HT1080 (cell line): ENCODE results near the gene KIF13A. TPM values are rescaled to one million over a fixed set of nuclear protein-coding genes. Genes with fewer than 3 reads are reported as not detected.
A peak's percentile ranks its signal among the peaks of the same experiment; 100 is the strongest.
"Not testable (repeated sequence)": the region's sequence is repeated elsewhere in the genome, so short reads cannot be mapped to it uniquely, and the experiment has no call there.

Experiments used
- DNase-seq: peaks from one replicate; pipeline ENCODE4 v3.0.0-alpha.2; 2015; ENCODE audit warnings: low read depth
- polyA plus RNA-seq, 2 experiments: library from polyadenylated mRNA; depleted of rRNA; stranded (reverse); fragments of >200 nt; gene quantifications; 2 replicates each; pipeline ENCODE4 v1.2.3, GENCODE V29; 2015
- total RNA-seq: library from RNA; depleted of rRNA; stranded (reverse); fragments of >200 nt; shearing (Covaris generic); gene quantifications from 2 replicates; pipeline ENCODE4 v1.2.3, GENCODE V29; 2014; rRNA removed

Gene KIF13A
- total RNA-seq, result 23.8 and 26.1 TPM in 2 replicates
- polyA plus RNA-seq (2015; cell fraction: cytosol; rRNA removed), result 16.9 and 19.9 TPM in 2 replicates
- polyA plus RNA-seq (2015; cell fraction: nucleus; rRNA removed), result 14.9 and 15.5 TPM in 2 replicates

DNA sequence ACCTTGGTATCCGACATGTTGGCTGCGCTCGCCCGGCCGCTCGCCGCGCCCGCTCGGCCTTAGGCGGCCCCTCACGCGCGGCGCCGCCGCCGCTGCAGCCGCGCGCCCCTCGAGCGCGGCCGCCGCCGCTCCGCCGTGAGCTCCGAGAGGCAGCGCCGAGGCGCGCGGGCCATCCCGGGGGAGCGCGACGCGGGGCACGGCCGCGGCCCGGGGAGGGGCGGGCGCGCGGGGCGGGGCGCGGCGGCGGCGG lies at the start of gene KIF13A:
KIF13A (minus strand) TSS at position 189 of the 250 bp plus-strand sequence; CDS start at position 17, 172 bp downstream.
- DNase-seq, result no peak

DNA sequence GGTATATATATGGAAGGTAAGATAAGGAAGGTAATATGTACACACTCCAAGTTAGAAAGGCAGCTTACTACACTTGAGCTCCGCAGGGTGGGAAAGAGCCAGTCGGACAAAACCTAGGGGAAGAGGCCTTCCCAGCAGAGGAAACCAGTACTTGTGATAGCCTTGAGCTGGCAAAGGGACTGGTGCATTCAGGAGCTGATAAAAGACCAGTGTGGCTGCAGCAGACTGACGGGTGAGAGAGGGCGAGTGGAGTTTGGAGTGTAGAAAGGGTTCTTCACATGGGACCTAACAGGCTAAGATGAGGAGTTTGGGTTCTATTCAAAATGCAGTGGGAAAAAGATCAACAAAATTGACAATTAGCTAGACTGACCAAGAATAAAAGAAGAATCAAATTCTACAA lies 49.3 kb upstream of the KIF13A start:
- no peak for DNase-seq

DNA sequence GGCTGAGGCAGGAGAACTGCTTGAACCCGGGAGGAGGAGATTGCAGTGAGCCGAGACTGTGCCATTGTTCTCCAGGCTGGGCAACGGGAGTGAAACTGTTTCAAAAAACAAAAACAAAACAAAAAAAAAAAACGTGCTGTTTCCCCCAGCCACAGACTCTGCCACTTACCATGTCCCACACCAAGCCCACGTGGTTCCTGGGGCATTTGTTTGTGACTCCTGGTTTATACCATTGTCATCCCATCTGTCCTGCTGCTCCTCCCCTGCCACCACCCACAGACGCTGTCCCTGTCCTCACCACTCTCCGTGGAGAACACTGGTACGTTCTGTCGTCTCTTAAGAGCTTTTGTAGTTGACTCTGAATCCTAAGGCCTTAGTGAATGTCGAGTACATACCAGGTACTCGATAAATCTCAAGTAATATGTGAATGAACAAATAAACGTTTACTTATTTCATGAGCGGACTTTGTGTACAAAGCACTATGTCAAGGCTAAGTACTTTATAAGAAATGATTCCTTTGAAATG lies 48.0 kb upstream of the KIF13A start:
- DNase-seq, result no peak

DNA sequence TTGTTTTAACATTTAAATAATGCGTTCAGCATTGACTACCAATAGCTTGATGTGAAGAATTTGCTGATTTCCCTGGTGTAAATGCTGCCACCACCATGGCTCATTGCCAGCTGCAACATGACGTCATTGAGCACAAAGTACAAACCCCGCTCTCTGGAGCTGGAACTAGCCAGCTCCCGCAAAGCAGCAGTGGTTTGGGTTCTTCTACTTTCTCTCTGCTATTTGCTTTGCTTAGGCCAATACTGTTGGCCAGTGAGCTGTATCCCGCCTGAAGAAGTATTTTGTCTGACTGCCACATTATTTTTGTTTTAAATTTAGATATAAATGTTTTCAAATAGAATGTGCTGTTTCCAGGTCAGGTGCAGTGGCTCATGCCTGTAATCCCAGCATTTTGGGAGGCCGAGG lies 47.4 kb upstream of the KIF13A start:
- peak; percentile 8 for DNase-seq

DNA sequence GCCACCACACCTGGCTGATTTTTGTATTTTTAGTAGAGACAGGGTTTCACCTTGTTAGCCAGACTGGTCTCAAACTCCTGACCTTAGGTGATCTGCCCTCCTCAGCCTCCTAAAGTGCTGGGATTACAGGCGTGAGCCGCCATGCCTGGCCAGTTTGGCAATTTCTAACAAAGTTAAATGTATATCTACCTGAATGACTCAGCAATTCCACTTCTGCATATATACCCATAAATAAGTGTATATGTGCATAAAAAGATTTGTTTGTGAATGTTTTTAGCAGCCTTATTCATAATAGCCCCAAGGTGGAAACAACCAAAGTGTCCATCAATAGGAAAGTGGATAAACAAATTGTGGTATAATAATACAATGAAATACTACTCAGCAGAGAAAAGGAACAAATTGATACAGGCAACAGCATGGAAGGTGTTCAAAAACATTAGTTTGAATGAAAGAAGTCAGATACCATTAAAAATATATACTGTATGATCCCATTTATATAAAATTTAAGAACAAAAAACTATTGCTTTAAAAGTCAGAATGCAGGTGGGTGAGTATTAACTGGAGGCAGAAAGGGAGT lies 44.3 kb upstream of the KIF13A start:
- DNase-seq, result no peak

DNA sequence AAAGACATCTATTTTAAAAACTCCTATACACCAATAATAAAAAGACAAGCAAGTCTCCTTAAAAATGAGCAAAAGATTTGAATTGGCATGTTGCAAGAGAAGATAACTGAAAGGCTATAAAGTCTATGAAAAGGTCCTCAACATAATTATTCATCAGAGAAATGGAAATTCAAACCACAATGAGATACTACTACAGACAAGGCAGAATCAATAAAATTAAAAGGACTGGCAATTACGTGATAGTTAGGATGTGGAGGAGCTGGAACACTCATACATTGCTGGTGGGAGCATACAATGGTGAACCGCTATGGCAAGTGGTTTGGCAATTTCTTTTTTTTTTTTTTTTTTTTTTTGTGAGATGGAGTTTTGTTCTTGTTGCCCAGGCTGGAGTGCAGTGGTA lies 43.8 kb upstream of the KIF13A start:
- DNase-seq, result no peak

DNA sequence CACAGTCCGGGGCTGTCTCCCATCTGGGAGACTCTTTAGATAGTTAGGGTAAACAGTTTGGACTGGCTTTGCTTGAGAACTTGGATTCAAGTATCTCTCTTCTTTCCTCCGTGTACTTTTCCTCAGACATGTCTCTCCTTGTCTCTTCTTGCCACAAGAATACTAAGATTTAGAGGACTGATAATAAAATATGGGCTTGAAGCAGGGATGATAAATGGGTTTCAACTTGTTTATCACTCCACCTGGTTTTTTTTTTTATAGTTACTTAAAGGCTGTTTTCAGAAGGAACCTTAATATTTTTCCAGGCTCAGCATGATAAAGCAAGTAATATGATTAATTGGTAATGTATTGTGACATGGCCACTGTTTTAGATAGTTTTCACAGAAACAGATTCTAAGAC lies 40.9 kb upstream of the KIF13A start:
- no peak for DNase-seq

DNA sequence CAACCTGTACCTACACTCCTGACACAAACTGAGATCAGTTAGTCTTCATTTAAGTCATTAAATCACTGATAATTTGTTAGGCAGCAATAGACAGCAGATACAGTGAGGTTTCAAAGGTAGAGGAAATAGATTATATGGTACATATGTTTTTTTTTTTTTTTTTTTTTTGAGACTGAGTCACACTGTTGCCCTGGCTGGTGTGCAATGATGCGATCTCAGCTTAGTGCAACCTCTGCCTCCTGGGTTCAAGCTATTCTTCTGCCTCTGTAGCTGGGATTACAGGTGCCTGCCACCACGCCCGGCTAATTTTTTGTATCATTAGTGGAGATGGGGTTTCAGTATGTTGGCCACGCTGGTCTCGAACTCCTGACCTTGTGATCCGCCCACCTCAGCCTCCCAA lies 38.2 kb upstream of the KIF13A start:
- DNase-seq, result peak; percentile 11

DNA sequence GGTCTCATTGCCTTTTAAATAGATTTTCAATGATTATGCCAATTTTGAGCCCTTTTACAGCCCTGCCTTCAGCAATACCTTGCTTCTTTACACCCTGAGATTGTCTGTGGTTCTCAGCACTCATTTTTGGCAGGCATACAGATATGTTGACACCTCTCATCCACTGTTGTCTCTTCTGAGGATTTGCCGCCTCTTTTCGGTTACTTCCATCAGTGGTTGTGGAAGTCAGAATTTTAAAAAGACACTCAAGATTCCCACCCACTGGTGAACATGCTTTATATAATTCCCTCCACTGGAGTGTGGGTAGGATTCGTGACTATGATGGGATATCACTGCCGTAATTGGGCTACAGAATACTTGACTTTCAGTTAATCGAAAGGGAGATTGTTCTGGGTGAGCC lies 37.4 kb upstream of the KIF13A start:
- no peak for DNase-seq

DNA sequence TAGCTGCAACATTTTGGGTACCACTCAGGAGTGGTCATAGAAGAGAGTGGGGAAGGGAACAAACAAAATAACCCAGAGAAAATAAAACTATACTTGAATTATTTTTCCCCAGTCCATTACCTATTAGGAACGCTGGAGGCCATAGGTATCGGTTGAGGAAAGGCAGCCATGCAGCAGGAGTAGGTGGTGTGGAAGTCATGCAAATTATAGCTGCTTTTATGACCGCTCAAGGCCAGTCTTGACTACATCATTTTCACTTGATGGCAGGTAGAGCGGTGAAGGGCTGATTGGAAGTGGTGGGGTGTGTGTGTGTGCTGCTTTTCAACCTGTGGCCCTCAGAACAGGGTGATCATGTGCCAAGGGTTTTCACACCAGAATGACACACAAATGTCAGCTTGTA lies 36.5 kb upstream of the KIF13A start:
- no peak for DNase-seq

DNA sequence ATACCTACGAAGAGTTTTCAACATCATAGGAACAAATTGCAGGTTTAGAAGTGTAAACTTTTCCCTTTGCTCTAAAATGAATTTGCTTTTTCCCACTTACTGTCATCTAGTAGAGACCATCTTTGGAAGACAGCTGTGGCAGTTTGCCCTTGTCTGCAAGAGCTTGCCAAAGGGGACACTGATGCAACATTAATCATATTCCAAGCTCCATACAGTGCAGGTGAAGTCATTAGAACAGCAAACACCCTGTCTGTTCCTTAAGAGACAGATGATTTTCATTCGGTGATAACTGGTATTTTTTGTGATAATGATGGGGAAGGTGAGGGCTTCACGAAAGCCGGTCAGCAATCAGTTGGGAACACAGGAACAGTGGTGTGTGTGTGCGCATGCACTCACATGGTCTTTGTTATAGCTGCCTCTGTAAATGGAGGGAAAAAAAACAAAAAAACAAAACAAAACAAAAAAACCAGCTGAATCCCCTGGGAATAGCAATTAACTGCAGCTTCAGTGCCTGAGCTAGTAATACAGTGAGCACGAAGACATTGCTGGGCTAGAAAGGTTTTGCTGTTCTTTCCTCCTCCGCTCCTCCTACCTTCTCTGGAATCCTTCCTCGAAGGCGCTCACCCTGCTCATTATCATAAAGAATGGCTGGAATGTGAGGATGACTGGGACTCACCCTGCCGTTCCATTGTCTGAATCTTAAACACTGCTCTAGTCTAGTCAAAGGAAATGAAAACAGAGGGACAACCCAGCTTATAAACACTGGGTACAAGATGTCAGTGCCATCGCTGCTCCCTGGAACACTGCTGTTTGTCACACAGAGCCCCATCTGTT lies 35.2 kb upstream of the KIF13A start:
- DNase-seq, result peak; percentile 42

DNA sequence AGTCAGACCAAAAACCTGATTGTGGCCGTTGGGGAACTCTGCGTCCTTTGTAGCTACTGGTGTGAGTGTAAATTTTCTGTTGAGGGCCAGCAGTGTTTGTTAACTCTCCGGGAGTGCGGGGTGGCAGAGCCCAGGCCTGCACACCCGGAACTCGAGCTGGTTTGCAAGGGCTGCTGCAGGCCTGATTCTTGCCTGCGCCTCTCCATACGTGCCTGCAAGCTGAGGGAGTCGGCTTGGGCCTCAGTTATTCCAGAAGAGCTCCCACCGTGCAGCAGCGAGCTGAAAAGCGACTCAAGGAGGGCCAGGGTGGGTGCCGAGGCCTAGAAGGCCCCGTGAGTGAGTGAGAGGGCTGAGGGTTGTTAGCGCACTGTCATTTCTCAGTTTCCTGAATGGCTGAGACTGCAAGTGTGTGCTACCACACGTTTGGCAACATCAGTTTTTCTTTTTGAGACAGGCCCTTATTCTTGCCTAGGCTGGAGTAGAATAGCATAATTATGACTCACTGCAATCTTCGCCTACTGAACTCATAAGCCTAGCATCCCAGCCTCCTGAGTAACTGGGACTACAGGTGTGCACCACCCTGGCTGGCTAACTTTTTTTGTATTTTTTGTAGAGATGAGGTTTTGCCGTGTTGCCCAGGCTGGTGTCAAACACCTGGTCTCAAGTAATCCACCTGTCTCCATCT lies 33.9 kb upstream of the KIF13A start:
- DNase-seq, result peak; percentile 20

DNA sequence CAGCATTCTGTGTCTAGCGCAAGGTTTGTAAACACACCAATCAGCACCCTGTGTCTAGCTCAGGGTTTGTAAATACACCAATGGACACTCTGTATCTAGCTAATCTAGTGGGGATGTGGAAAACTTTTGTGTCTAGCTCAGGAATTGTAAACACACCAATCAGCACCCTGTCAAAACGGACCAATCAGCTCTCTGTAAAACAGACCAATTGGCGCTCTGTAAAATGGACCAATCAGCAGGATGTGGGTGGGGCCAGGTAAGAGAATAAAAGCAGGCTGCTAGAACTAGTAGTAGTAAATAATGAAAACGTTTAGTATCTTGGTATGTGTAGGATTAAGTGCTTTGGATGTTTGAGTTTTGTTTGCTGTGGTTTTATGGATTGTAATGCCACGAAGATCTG lies 33.1 kb upstream of the KIF13A start:
- not testable (repeated sequence) for DNase-seq

DNA sequence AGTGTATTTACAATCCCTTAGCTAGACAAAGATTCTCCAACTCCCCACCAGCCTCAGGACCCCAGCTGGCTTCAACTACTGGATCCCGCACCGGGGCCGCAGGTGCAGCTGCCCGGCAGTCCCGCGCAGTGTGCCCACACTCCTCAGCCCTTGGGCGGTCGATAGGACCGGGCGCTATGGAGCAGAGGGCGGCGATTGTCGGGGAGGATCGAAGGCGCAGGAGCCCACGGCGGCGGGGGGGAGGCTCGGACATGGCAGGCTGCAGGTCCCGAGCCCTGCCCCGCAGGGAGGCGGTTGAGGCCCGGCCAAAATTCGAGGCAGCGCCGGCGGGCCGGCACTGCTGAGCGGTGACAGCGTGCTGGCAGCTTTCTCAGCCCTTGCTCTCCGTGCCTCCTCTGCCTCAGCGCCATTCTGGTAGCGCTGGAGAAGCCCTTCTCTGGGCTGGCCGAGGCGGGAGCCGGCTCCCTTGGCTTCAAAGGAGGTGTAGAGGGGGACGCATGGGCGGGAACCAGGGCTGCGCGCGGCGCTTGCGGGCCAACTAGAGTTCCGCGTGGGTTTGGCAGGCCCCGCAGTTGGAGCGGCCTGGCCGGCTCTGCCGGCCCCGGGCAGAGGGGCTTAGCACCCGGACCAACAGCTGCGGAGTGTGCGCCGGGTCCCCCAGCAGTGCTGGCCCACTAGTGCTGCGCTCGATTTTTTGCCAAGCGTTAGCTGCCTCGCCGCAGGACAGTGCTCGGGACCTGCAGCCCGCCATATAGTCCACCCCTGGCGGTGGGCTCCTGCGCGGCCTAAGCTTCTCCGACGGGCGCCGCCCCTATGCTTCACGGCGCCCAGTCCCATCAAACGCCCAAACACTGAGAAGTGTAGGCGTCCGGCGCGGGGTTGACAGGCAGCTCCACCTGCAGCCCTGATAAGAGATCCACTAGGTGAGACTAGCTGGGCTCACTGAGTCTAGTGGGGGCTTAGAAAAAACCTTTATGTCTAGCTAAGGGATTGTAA lies 32.4 kb upstream of the KIF13A start:
- DNase-seq, result no peak

DNA sequence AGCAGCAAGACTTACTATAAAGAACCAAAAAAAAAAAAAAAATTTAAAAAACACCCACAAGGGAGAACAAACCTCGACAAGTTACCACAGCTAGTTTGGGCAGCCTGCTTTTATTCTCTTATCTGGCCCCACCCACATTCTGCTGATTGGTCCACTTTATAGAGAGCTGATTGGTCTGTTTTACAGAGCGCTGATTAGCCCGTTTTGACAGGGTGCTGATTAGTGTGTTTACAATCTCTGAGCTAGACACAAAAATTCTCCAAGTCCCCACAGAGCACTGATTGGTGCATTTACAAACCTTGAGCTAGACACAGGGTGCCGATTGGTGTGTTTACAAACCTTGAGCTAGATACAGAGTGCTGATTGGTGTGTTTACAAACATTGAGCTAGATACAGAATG lies 31.7 kb upstream of the KIF13A start:
- not testable (repeated sequence) for DNase-seq

DNA sequence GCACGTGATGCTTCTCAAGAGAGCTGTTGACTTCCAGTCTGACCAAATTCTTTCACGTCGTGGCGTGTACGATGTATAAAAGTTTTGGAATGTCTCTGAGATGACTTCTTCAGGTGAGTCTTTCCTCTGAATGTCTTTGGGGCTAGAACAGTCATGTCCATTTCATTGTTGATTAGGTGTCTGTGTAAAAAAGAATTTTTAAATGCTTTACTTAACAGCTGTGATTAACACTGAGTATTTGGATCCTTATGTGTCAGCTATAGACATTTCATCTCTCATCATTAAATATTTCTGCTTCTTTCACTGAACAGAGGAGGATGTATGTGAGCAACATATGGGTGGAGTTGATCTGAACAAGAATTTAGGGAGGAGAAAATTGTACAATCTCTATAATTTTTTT lies 29.3 kb upstream of the KIF13A start:
- DNase-seq, result no peak

DNA sequence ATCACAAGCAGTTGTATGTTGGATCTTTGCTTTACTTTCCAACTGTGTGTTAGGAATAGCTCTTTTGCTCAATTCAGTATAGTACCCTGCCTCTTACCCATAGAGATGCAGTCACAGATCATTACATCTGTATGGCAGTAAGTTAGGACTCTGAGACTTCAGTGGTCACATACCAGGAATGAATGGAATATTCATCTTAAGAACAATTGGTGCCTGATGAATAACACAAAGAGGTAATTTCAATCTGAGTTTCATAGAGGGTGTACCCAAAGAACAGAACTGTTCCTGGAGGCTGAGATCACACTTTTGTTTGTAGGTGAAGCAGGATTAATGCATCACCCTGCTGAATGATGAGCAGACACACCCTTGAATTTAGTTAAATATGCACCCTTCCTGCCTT lies 28.7 kb upstream of the KIF13A start:
- DNase-seq, result no peak

DNA sequence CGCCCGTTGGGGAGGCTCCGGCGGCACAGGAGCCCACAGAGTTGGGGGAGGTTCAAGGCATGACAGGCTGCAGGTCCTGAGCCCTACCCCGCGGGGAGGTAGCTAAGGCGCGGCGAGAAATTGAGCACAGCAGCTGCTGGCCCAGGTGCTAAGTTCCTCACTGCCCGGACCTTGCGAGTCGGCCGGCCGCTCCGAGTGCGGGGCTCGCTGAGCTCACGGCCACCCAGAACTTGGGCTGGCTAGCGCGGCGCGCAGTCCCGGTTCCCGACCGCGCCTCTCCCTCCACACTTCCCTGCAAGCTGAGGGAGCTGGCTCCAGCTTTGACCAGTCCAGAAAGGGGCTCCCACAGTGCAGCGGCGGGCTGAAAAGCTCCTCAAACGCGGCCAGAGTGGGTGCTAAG lies 23.9 kb upstream of the KIF13A start:
- no peak for DNase-seq

DNA sequence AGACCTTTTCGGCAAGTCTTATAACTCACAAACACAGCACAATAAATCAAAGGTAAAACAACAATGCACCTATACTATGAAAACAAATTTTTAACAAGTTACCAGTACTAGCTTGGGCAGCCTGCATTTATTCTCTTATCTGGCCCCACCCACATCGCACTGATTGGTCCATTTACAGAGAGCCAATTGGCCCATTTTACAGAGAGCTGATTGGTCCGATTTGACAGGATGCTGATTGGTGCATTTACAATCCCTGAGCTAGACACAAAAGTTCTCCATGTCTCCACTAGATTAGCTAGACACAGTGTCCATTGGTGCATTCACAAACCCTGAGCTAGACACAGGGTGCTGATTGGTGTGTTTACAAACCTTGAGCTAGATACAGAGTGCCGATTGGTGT lies 23.1 kb upstream of the KIF13A start:
- not testable (repeated sequence) for DNase-seq

DNA sequence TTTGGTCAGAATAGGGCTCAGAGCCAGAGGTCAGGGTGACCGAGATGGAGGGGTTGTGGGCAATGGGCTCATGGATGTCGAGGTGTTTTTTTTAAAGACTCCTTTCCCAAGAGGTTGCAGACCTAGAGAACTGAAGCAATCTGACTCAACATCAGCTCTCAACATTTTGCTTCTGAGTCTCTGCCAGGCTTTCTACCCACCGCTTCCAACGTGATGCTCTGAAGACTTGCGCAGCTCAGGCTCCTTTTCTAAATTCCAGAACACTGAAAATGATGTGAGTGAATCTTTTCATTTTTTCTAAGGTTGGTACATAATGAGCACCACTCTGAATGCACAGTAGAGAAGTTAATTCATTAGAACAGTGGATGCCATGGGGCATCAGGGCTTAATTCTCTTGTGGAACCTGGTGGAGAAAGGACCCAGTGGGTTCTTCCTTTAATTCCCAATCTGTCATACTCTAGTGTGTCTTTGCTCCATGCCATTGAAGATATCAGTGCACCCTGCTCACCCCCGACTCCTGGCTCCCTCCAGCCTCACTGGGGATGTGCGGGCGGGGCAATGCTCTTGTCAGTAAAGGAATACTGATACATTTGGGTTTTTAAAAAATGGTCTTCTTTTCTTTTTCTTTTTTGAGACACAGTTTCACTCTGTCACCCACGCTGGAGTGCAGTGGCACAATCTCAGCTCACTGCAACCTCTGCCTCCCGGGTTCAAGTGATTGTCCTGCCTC lies 17.0 kb upstream of the KIF13A start:
- DNase-seq, result no peak
